ENCODE measurements around the gene PHOSPHO1. TPM values are rescaled to one million over a fixed set of nuclear protein-coding genes. Genes with fewer than 3 reads are reported as not detected.

PHOSPHO1 gene
- total and polyA plus RNA-seq, 7 donors: 0.38 TPM; not detected in 6

GRCh38 chr17:49196520-49196919, 34.1 kb downstream of the PHOSPHO1 start:
- Histone ChIP-seq H3K9me3 (no peaks in the 10 kb centered on the region), H3K36me3 (no peaks in the 10 kb centered on the region), H3K4me3 (no peak overlapping the region), H3K27ac (no peak overlapping the region), H3K4me1 (peaks cover 7 to 13% (median 11%) of the 10 kb centered on the region in 4 donors), H3K27me3 (no peaks in the 10 kb centered on the region)
- no peak for DNase-seq
- intact Hi-C loops (cut with DNase I): loop anchor here (10.0 kb wide), 2 partner anchors 218 to 292 kb away; partner anchors contain the start of genes PHB1 and UBE2Z
- no peak for TF ChIP-seq EP300 (IDR thresholded peaks at IDR 0.05)
- TF ChIP-seq, protein P1, sequence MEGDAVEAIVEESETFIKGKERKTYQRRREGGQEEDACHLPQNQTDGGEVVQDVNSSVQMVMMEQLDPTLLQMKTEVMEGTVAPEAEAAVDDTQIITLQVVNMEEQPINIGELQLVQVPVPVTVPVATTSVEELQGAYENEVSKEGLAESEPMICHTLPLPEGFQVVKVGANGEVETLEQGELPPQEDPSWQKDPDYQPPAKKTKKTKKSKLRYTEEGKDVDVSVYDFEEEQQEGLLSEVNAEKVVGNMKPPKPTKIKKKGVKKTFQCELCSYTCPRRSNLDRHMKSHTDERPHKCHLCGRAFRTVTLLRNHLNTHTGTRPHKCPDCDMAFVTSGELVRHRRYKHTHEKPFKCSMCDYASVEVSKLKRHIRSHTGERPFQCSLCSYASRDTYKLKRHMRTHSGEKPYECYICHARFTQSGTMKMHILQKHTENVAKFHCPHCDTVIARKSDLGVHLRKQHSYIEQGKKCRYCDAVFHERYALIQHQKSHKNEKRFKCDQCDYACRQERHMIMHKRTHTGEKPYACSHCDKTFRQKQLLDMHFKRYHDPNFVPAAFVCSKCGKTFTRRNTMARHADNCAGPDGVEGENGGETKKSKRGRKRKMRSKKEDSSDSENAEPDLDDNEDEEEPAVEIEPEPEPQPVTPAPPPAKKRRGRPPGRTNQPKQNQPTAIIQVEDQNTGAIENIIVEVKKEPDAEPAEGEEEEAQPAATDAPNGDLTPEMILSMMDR (IDR thresholded peaks at IDR 0.05): no peak
- no peak for TF ChIP-seq POLR2AphosphoS5 (IDR thresholded peaks at IDR 0.05)
- no peak for TF ChIP-seq POLR2A (IDR thresholded peaks at IDR 0.05)
- 89 to 92% methylated on average over 3 of the region's 3 CpGs for WGBS, 2 donors

- no peak for DNase-seq
- Histone ChIP-seq H3K27me3 (no peaks in the 10 kb centered on the region), H3K4me3 (no peak overlapping the region), H3K27ac (no peak overlapping the region), H3K36me3 (no peaks in the 10 kb centered on the region), H3K9me3 (no peaks in the 10 kb centered on the region), H3K4me1 (peaks cover 7 to 18% (median 14%) of the 10 kb centered on the region in 4 donors)
- WGBS, 2 donors: 70 to 76% methylated on average over 4 of the region's 4 CpGs
- intact Hi-C loops (cut with DNase I): loop anchor here (10.0 kb wide), 2 partner anchors 219 to 291 kb away; partner anchors contain the start of genes PHB1 and UBE2Z
- TF ChIP-seq POLR2AphosphoS5 (IDR thresholded peaks at IDR 0.05) (no peak), POLR2A (IDR thresholded peaks at IDR 0.05) (no peak), EP300 (IDR thresholded peaks at IDR 0.05) (no peak)
- TF ChIP-seq, protein P1 (IDR thresholded peaks at IDR 0.05): no peak
Measured at GRCh38 chr17:49195751-49196150, 34.8 kb downstream of the PHOSPHO1 start.

- DNase-seq: no peak
- no peaks in the 10 kb centered on the region for H3K9me3 ChIP-seq
- no peaks in the 10 kb centered on the region for H3K27me3 ChIP-seq
- 53 to 60% methylated on average over 3 of the region's 3 CpGs for WGBS, 2 donors
- peak overlapping the region in 3 of 4 donors; percentile 87 to 98 (median 95) for H3K27ac ChIP-seq
- intact Hi-C loops (cut with DNase I): loop anchor here (5.0 to 10.0 kb wide), 3 partner anchors 33 to 289 kb away; partner anchors contain the start of genes PHB1 and UBE2Z
- no peaks in the 10 kb centered on the region for H3K36me3 ChIP-seq
- peaks cover 7 to 19% (median 14%) of the 10 kb centered on the region in 4 donors for H3K4me1 ChIP-seq
- H3K4me3 ChIP-seq: no peak overlapping the region
- TF ChIP-seq, protein P1 (IDR thresholded peaks at IDR 0.05): no peak
- TF ChIP-seq EP300 (IDR thresholded peaks at IDR 0.05): no peak
- TF ChIP-seq POLR2A (IDR thresholded peaks at IDR 0.05): no peak
- TF ChIP-seq POLR2AphosphoS5 (IDR thresholded peaks at IDR 0.05): no peak
Measured at GRCh38 chr17:49194297-49194607, 36.3 kb downstream of the PHOSPHO1 start.

- Histone ChIP-seq H3K9me3 (no peaks in the 10 kb centered on the region), H3K4me3 (peak overlapping the region; percentile 56 to 88 (median 78)), H3K27ac (peak overlapping the region; percentile 87 to 99 (median 96)), H3K36me3 (no peaks in the 10 kb centered on the region), H3K27me3 (no peaks in the 10 kb centered on the region), H3K4me1 (peaks cover 7 to 19% (median 14%) of the 10 kb centered on the region in 4 donors)
- WGBS, 2 donors: 5 to 7% methylated on average over 21 of the region's 21 CpGs
- intact Hi-C loops (cut with DNase I): loop anchor here (5.0 to 10.0 kb wide), 3 partner anchors 34 to 289 kb away; partner anchors contain the start of genes PHB1 and UBE2Z
- TF ChIP-seq POLR2AphosphoS5 (IDR thresholded peaks at IDR 0.05): peak in 3 of 4 donors; percentile 30 to 39 (median 33)
- TF ChIP-seq EP300 (IDR thresholded peaks at IDR 0.05): no peak
- peak; percentile 85 for DNase-seq
Measured at GRCh38 chr17:49193513-49194296, 36.9 kb downstream of the PHOSPHO1 start.
